ENCODE results near the gene MYH7.

GRCh38 chr14:23382731-23383440 lies 52.6 kb downstream of the MYH7 start:
- TF ChIP-seq POLR2A (IDR thresholded peaks at IDR 0.05; ENCODE audit: low read depth, low read length) (no peak), POLR2AphosphoS5 (IDR thresholded peaks at IDR 0.05; ENCODE audit: low read depth, low read length) (no peak), TAF1 (IDR thresholded peaks at IDR 0.05; ENCODE audit: borderline replicate concordance, low read depth, low read length) (no peak)
